Testis (tissue), 3 donors: ENCODE results near the gene GHRHR. TPM values are rescaled to one million over a fixed set of nuclear protein-coding genes. Genes with fewer than 3 reads are reported as not detected.

Experiments
- DNase-seq: peaks from one replicate; pipeline ENCODE4 v3.0.0-alpha.2; 2019
- H3K27ac ChIP-seq, 2 donors: fragments of 200-600 bp; sonication (generic); one replicate each; pipeline ENCODE4 v1.5.1; 2019
- H3K27me3 ChIP-seq: fragments of 200-600 bp; sonication (generic); one replicate; pipeline ENCODE4 v1.5.1; 2019
- H3K36me3 ChIP-seq: fragments of 200-600 bp; sonication (generic); one replicate; pipeline ENCODE4 v1.5.1; 2017; ENCODE audit warnings: low read depth; ENCODE audit errors: missing control alignments
- H3K4me1 ChIP-seq: fragments of 200-600 bp; sonication (generic); one replicate; pipeline ENCODE4 v1.5.1; 2019
- H3K4me3 ChIP-seq, 2 donors: fragments of 200-600 bp; sonication (generic); one replicate each; pipeline ENCODE4 v1.5.1; 2017 to 2019
- H3K9me3 ChIP-seq: fragments of 200-600 bp; sonication (generic); one replicate; pipeline ENCODE4 v1.5.1; 2017
- CTCF ChIP-seq, 3 experiments: fragments of 450-650 bp in 2 of 3; fragments of 200-600 bp in 1 of 3; sonication (generic) in 1 of 3; IDR thresholded peaks; one replicate each; pipeline ENCODE4 v1.5.1; 2016 to 2019; ENCODE audit warnings: antibody characterized with exemption in 3 of 3, mild to moderate bottlenecking in 2 of 3, moderate library complexity in 1 of 3
- POLR2A ChIP-seq: fragments of 450-650 bp; IDR thresholded peaks from one replicate; pipeline ENCODE4 v1.6.1; 2017; ENCODE audit warnings: antibody characterized with exemption, mild to moderate bottlenecking, moderate library complexity
- WGBS, 2 donors: methylation state at CpG; one replicate each; pipeline ENCODE4 v1.1.5; 2018; 5-methylcytosine and 5-hydroxymethylcytosine counted together
- intact Hi-C: fragments of 100-400 bp; cut with DNase I; formaldehyde crosslinking; loops from one replicate; pipeline ENCODE4 v1.15.1; 2023; ENCODE audit warnings: low total_unique reads
- polyA plus RNA-seq: library from polyadenylated mRNA; stranded (reverse); fragments of 350-450 nt; fragmentation: Illumina TruSeq; extraction: RNeasy Lipid Tissue Mini Kit (QIAGEN cat#74804); gene quantifications from one replicate; pipeline ENCODE4 v1.2.3, GENCODE V29; 2014; ENCODE audit warnings: low read depth, low replicate concordance; ENCODE audit not compliant: insufficient read depth
- total RNA-seq, 2 donors: library from RNA; depleted of rRNA; stranded (reverse); fragments of >200 nt; gene quantifications; one replicate each; pipeline ENCODE4 v1.2.3, GENCODE V29; 2016

Gene GHRHR
- total and polyA plus RNA-seq, 3 donors from 2014 or later, result 1.4 to 3.6 (median 2.1) TPM

DNA sequence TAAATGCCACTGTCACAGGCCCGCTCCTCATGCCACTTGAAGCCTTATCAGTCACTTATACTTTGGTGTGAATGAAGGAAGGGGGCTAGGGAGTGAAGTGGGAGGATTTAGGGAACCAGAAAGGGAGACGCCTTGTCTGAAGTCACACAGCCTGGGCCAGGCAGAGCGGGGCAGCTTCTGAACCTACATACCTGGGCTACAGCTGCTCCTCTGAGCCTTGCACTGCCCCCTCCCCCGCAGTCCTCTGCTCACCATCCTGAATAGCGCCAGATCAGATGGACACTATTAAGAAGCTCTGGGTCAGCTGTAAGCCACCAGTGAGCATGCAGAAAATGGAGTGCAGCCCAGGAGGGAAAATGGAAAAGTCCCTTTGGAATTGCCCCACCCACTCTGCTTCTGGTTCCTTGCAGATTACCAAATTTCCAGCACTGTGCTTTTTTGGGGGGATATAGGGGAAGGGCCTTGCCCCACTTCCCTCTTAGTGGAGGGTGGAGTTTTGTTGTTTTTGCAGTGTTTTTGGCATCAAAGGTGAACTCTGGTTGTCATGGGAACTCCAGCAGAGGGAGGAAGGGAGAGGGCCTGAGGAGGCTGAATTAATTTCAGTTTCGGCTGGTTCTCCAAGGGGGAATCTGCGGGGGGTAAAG lies 53.4 kb downstream of the GHRHR start:
- no peak for DNase-seq

GRCh38 chr7:31017721-31018120 lies 54.0 kb downstream of the GHRHR start:
- TF ChIP-seq CTCF (IDR thresholded peaks at IDR 0.05), result no peak
- TF ChIP-seq POLR2A, result no peak
- DNase-seq, result no peak
- no peaks in the 10 kb centered on the region for H3K4me1 ChIP-seq
- H3K36me3 ChIP-seq, result no peaks in the 10 kb centered on the region
- no peak overlapping the region for H3K4me3 ChIP-seq
- WGBS, 2 donors, result 82 to 93% methylated on average over 1 to 5 of the region's 5 CpGs
- H3K9me3 ChIP-seq, result no peaks in the 10 kb centered on the region
- intact Hi-C loops, result no loop called here
- H3K27ac ChIP-seq, result no peak overlapping the region
- no peaks in the 10 kb centered on the region for H3K27me3 ChIP-seq

More for the DNA sequence above, 53.4 kb downstream of the GHRHR start:
- Histone ChIP-seq H3K9me3 (no peaks in the 10 kb centered on the region), H3K4me3 (no peak overlapping the region), H3K4me1 (no peaks in the 10 kb centered on the region), H3K27ac (no peak overlapping the region), H3K27me3 (no peaks in the 10 kb centered on the region), H3K36me3 (no peaks in the 10 kb centered on the region)
- TF ChIP-seq CTCF (IDR thresholded peaks at IDR 0.05) (no peak), POLR2A (no peak)
- intact Hi-C loops, result no loop called here
- 74 to 78% methylated on average over 4 to 7 of the region's 7 CpGs for WGBS, 2 donors

DNA sequence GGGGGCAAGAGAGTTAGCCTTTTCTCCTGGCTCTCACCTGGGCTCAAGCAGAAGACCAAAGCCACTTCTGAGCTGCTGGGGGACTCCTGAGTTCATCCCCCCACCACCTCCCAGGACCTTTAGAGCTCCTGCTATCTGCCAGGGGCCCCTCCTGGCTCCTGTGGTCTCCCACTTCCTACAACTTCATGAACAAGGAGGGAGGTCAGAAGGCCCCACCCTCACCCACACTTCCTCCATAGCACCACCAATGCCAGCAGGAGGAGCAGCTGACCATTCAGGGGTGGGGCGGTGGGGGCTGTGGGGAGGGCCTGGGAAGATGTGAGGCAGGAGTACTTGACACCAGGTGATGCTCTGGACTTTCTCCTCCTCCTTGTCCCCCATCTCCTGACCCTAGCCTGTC lies 55.8 kb downstream of the GHRHR start:
- DNase-seq, result no peak
- Histone ChIP-seq H3K27ac (no peak overlapping the region), H3K4me1 (no peaks in the 10 kb centered on the region), H3K9me3 (no peaks in the 10 kb centered on the region), H3K27me3 (no peaks in the 10 kb centered on the region), H3K36me3 (no peaks in the 10 kb centered on the region), H3K4me3 (no peak overlapping the region)
- 92% methylated on average over 1 of the region's 1 CpG; no CpG with 5 or more reads in 1 of the 2 donors for WGBS, 2 donors
- intact Hi-C loops, result no loop called here
- no peak for TF ChIP-seq CTCF (IDR thresholded peaks at IDR 0.05)
- TF ChIP-seq POLR2A, result no peak

- intact Hi-C loops, result no loop called here
- H3K4me3 ChIP-seq, result no peak overlapping the region
- H3K4me1 ChIP-seq, result no peaks in the 10 kb centered on the region
- H3K27me3 ChIP-seq, result no peaks in the 10 kb centered on the region
- no peak for DNase-seq
- WGBS, 2 donors, result 93 to 95% methylated on average over 2 to 3 of the region's 3 CpGs
- H3K27ac ChIP-seq, result no peak overlapping the region
- H3K9me3 ChIP-seq, result no peaks in the 10 kb centered on the region
- TF ChIP-seq POLR2A (no peak), CTCF (IDR thresholded peaks at IDR 0.05) (no peak)
- H3K36me3 ChIP-seq, result no peaks in the 10 kb centered on the region
Observed at GRCh38 chr7:31020161-31020560, 56.4 kb downstream of the GHRHR start.

- intact Hi-C loops, result no loop called here
- DNase-seq, result no peak
- Histone ChIP-seq H3K4me3 (no peak overlapping the region), H3K4me1 (no peaks in the 10 kb centered on the region), H3K9me3 (no peaks in the 10 kb centered on the region), H3K36me3 (no peaks in the 10 kb centered on the region), H3K27me3 (no peaks in the 10 kb centered on the region), H3K27ac (no peak overlapping the region)
- 80 to 84% methylated on average over 3 of the region's 3 CpGs for WGBS, 2 donors
- TF ChIP-seq CTCF (IDR thresholded peaks at IDR 0.05) (no peak), POLR2A (no peak)
Observed at GRCh38 chr7:31020652-31021051, 56.9 kb downstream of the GHRHR start.
